Measurements from ENCODE around the gene ADAM17.
"Not testable (repeated sequence)": the region's sequence is repeated elsewhere in the genome, so short reads cannot be mapped to it uniquely, and the experiment has no call there.

The ADAM17 gene

GRCh38 chr2:9527995-9528787 is 27.4 kb downstream of the ADAM17 start:
- in situ Hi-C loops (cut with MboI; ENCODE audit: low sequenced_read_pairs), result no loop called here

GRCh38 chr2:9525266-9525665 is 30.4 kb downstream of the ADAM17 start:
- in situ Hi-C loops (cut with MboI; ENCODE audit: low sequenced_read_pairs), result no loop called here

GRCh38 chr2:9524291-9524690 is 31.3 kb downstream of the ADAM17 start:
- in situ Hi-C loops (cut with MboI; ENCODE audit: low sequenced_read_pairs), result no loop called here

GRCh38 chr2:9519250-9519649 is 36.4 kb downstream of the ADAM17 start:
- in situ Hi-C loops (cut with MboI; ENCODE audit: low sequenced_read_pairs), result no loop called here

GRCh38 chr2:9518780-9519179 is 36.9 kb downstream of the ADAM17 start:
- in situ Hi-C loops (cut with MboI; ENCODE audit: low sequenced_read_pairs), result no loop called here

GRCh38 chr2:9518163-9518562 is 37.5 kb downstream of the ADAM17 start:
- in situ Hi-C loops (cut with MboI; ENCODE audit: low sequenced_read_pairs), result no loop called here

- in situ Hi-C loops (cut with MboI; ENCODE audit: low sequenced_read_pairs), result no loop called here
Measured at GRCh38 chr2:9517118-9517782, 38.4 kb downstream of the ADAM17 start.

- in situ Hi-C loops (cut with MboI; ENCODE audit: low sequenced_read_pairs), result not testable (repeated sequence)
Measured at GRCh38 chr2:9513946-9514345, 41.7 kb downstream of the ADAM17 start.

- in situ Hi-C loops (cut with MboI; ENCODE audit: low sequenced_read_pairs), result no loop called here
Measured at GRCh38 chr2:9508931-9509330, 46.7 kb downstream of the ADAM17 start.

GRCh38 chr2:9498210-9498609 is 57.4 kb downstream of the ADAM17 start:
- in situ Hi-C loops (cut with MboI; ENCODE audit: low sequenced_read_pairs), result no loop called here

GRCh38 chr2:9497017-9497416 is 58.6 kb downstream of the ADAM17 start:
- in situ Hi-C loops (cut with MboI; ENCODE audit: low sequenced_read_pairs), result no loop called here

- in situ Hi-C loops (cut with MboI; ENCODE audit: low sequenced_read_pairs), result no loop called here
Measured at GRCh38 chr2:9494081-9494480, 61.5 kb downstream of the ADAM17 start.

GRCh38 chr2:9493478-9493877 is 62.2 kb downstream of the ADAM17 start:
- in situ Hi-C loops (cut with MboI; ENCODE audit: low sequenced_read_pairs), result no loop called here

- in situ Hi-C loops (cut with MboI; ENCODE audit: low sequenced_read_pairs), result no loop called here
Measured at GRCh38 chr2:9492927-9493326, 62.7 kb downstream of the ADAM17 start.

GRCh38 chr2:9490789-9491188 is 64.8 kb downstream of the ADAM17 start:
- in situ Hi-C loops (cut with MboI; ENCODE audit: low sequenced_read_pairs), result no loop called here

- in situ Hi-C loops (cut with MboI; ENCODE audit: low sequenced_read_pairs), result no loop called here
Measured at GRCh38 chr2:9488583-9489547, 66.8 kb downstream of the ADAM17 start.

GRCh38 chr2:9484533-9484932 is 71.1 kb downstream of the ADAM17 start:
- in situ Hi-C loops (cut with MboI; ENCODE audit: low sequenced_read_pairs), result no loop called here

- in situ Hi-C loops (cut with MboI; ENCODE audit: low sequenced_read_pairs), result no loop called here
Measured at GRCh38 chr2:9483107-9483506, 72.5 kb downstream of the ADAM17 start.

- in situ Hi-C loops (cut with MboI; ENCODE audit: low sequenced_read_pairs), result no loop called here
Measured at GRCh38 chr2:9480157-9480556, 75.5 kb downstream of the ADAM17 start.

GRCh38 chr2:9478526-9478925 is 77.1 kb downstream of the ADAM17 start:
- in situ Hi-C loops (cut with MboI; ENCODE audit: low sequenced_read_pairs), result no loop called here

- in situ Hi-C loops (cut with MboI; ENCODE audit: low sequenced_read_pairs), result no loop called here
Measured at GRCh38 chr2:9477914-9478313, 77.7 kb downstream of the ADAM17 start.

Data from HL-60/S4 treated with phorbol 12-myristate 13-acetate at 8.2 ng/mL for 4 days and 3 days (cell line).